ENCODE data around the gene PDC.
A peak's percentile ranks its signal among the peaks of the same experiment; 100 is the strongest.
"Not testable (repeated sequence)": the region's sequence is repeated elsewhere in the genome, so short reads cannot be mapped to it uniquely, and the experiment has no call there.

The PDC gene

GRCh38 chr1:186465491-186465890, 4.6 kb upstream of the PDC start:
- not testable (repeated sequence) for DNase-seq (ENCODE audit: low read depth)

GRCh38 chr1:186463926-186464325, 3.0 kb upstream of the PDC start:
- no peak for DNase-seq (ENCODE audit: low read depth)

GRCh38 chr1:186463511-186463910, 2.6 kb upstream of the PDC start:
- DNase-seq (ENCODE audit: low read depth) = no peak

GRCh38 chr1:186459161-186459560, 1.8 kb downstream of the PDC start:
- not testable (repeated sequence) for DNase-seq (ENCODE audit: low read depth)

- DNase-seq (ENCODE audit: low read depth) = no peak
Measured at GRCh38 chr1:186456729-186457255, 4.1 kb downstream of the PDC start.

- DNase-seq (ENCODE audit: low read depth) = no peak
Measured at GRCh38 chr1:186454981-186455380, 5.9 kb downstream of the PDC start.

- no peak for DNase-seq (ENCODE audit: low read depth)
Measured at GRCh38 chr1:186446152-186446551, 14.8 kb downstream of the PDC start.

GRCh38 chr1:186443638-186444037, 17.3 kb downstream of the PDC start:
- no peak for DNase-seq (ENCODE audit: low read depth)

- DNase-seq (ENCODE audit: low read depth) = peak; percentile 38
Measured at GRCh38 chr1:186442651-186443375, 18.1 kb downstream of the PDC start.

GRCh38 chr1:186440584-186440983, 20.3 kb downstream of the PDC start:
- no peak for DNase-seq (ENCODE audit: low read depth)

- no peak for DNase-seq (ENCODE audit: low read depth)
Measured at GRCh38 chr1:186438567-186438966, 22.3 kb downstream of the PDC start.

- no peak for DNase-seq (ENCODE audit: low read depth)
Measured at GRCh38 chr1:186435336-186435735, 25.6 kb downstream of the PDC start.

GRCh38 chr1:186429017-186429416, 31.9 kb downstream of the PDC start:
- no peak for DNase-seq (ENCODE audit: low read depth)

GRCh38 chr1:186426118-186426517, 34.8 kb downstream of the PDC start:
- no peak for DNase-seq (ENCODE audit: low read depth)

- DNase-seq (ENCODE audit: low read depth) = no peak
Measured at GRCh38 chr1:186424539-186424938, 36.4 kb downstream of the PDC start.

- DNase-seq (ENCODE audit: low read depth) = no peak
Measured at GRCh38 chr1:186421446-186421845, 39.5 kb downstream of the PDC start.

GRCh38 chr1:186420923-186421322, 40.0 kb downstream of the PDC start:
- DNase-seq (ENCODE audit: low read depth) = no peak

- no peak for DNase-seq (ENCODE audit: low read depth)
Measured at GRCh38 chr1:186420311-186420710, 40.6 kb downstream of the PDC start.

GRCh38 chr1:186418503-186418902, 42.4 kb downstream of the PDC start:
- DNase-seq (ENCODE audit: low read depth) = no peak

GRCh38 chr1:186413319-186413718, 47.6 kb downstream of the PDC start:
- no peak for DNase-seq (ENCODE audit: low read depth)

- no peak for DNase-seq (ENCODE audit: low read depth)
Measured at GRCh38 chr1:186409091-186409490, 51.8 kb downstream of the PDC start.

- peak; percentile 26 for DNase-seq (ENCODE audit: low read depth)
Measured at GRCh38 chr1:186404454-186405051, 56.4 kb downstream of the PDC start.

GRCh38 chr1:186403632-186404031, 57.3 kb downstream of the PDC start:
- DNase-seq (ENCODE audit: low read depth) = no peak

GRCh38 chr1:186401446-186401845, 59.5 kb downstream of the PDC start:
- not testable (repeated sequence) for DNase-seq (ENCODE audit: low read depth)
